H9 (cell line): ENCODE results near the gene DOCK9. TPM values are rescaled to one million over a fixed set of nuclear protein-coding genes. Genes with fewer than 3 reads are reported as not detected.

Source experiments
- DNase-seq: peaks from one replicate; pipeline ENCODE4 v3.0.0-alpha.2; 2017
- H2AFZ ChIP-seq: one replicate; pipeline ENCODE4 v1.6.1; 2013; ENCODE audit warnings: mild to moderate bottlenecking, low read length, control low read depth, moderate library complexity
- H2AK5ac ChIP-seq: 2 replicates; pipeline ENCODE4 v1.6.1; 2013; ENCODE audit warnings: low read length, control low read depth, mixed read lengths; ENCODE audit not compliant: insufficient read length
- H2BK120ac ChIP-seq: one replicate; pipeline ENCODE4 v1.6.1; 2013; ENCODE audit warnings: low read depth, mild to moderate bottlenecking, low read length, control low read depth, inconsistent platforms; ENCODE audit not compliant: poor library complexity, severe bottlenecking
- H2BK12ac ChIP-seq: 2 replicates; pipeline ENCODE4 v1.6.1; 2013; ENCODE audit warnings: low read length, control low read depth, mixed read lengths, low read depth; ENCODE audit not compliant: insufficient read length
- H2BK15ac ChIP-seq: 2 replicates; pipeline ENCODE4 v1.6.1; 2013; ENCODE audit warnings: low read depth, low read length, control low read depth
- H2BK20ac ChIP-seq: one replicate; pipeline ENCODE4 v1.6.1; 2013; ENCODE audit warnings: low read depth, mild to moderate bottlenecking, low read length, control low read depth, inconsistent platforms; ENCODE audit not compliant: poor library complexity, severe bottlenecking
- H2BK5ac ChIP-seq: 2 replicates; pipeline ENCODE4 v1.6.1; 2013; ENCODE audit warnings: low read length, control low read depth, mixed read lengths; ENCODE audit not compliant: insufficient read length
- H3K14ac ChIP-seq: 2 replicates; pipeline ENCODE4 v1.6.1; 2013; ENCODE audit warnings: low read length, control low read depth; ENCODE audit not compliant: insufficient read depth
- H3K18ac ChIP-seq: 2 replicates; pipeline ENCODE4 v1.6.1; 2013; ENCODE audit warnings: low read depth, mild to moderate bottlenecking, mixed read lengths, low read length, control low read depth; ENCODE audit not compliant: insufficient read length
- H3K23ac ChIP-seq: 2 replicates; pipeline ENCODE4 v1.6.1; 2013; ENCODE audit warnings: low read length, control low read depth, mixed read lengths, low read depth; ENCODE audit not compliant: insufficient read length
- H3K23me2 ChIP-seq: 2 replicates; pipeline ENCODE4 v1.6.1; 2013; ENCODE audit warnings: low read depth, mild to moderate bottlenecking, mixed read lengths, low read length, control low read depth; ENCODE audit not compliant: insufficient read length, poor library complexity, severe bottlenecking
- H3K27ac ChIP-seq: 2 replicates; pipeline ENCODE4 v1.5.1; 2013; ENCODE audit warnings: low read length, control low read depth, mixed read lengths, low read depth; ENCODE audit not compliant: insufficient read length
- H3K27me3 ChIP-seq: 2 replicates; pipeline ENCODE4 v1.6.1; 2013; ENCODE audit warnings: low read length, control low read depth, inconsistent platforms; ENCODE audit not compliant: insufficient read depth
- H3K4ac ChIP-seq: 2 replicates; pipeline ENCODE4 v1.6.1; 2013; ENCODE audit warnings: low read depth, mild to moderate bottlenecking, control low read depth, inconsistent platforms, low read length, moderate library complexity
- H3K4me1 ChIP-seq: 2 replicates; pipeline ENCODE4 v1.6.1; 2013; ENCODE audit warnings: low read length, control low read depth, inconsistent platforms; ENCODE audit not compliant: insufficient read depth
- H3K4me2 ChIP-seq: 2 replicates; pipeline ENCODE4 v1.6.1; 2013; ENCODE audit warnings: low read length, control low read depth, mixed read lengths; ENCODE audit not compliant: insufficient read length, insufficient read depth
- H3K56ac ChIP-seq: 2 replicates; pipeline ENCODE4 v1.6.1; 2013; ENCODE audit warnings: low read depth, mild to moderate bottlenecking, mixed read lengths, low read length, control low read depth; ENCODE audit not compliant: insufficient read length
- H3K79me1 ChIP-seq: 2 replicates; pipeline ENCODE4 v1.6.1; 2013; ENCODE audit warnings: low read depth, mild to moderate bottlenecking, moderate library complexity, low read length, control low read depth, inconsistent platforms; ENCODE audit not compliant: insufficient read depth, poor library complexity, severe bottlenecking
- H3K79me2 ChIP-seq: 2 replicates; pipeline ENCODE4 v1.6.1; 2013; ENCODE audit warnings: low read length, control low read depth, inconsistent platforms; ENCODE audit not compliant: insufficient read depth
- H3K9ac ChIP-seq: 2 replicates; pipeline ENCODE4 v1.6.1; 2013; ENCODE audit warnings: low read length, control low read depth, mixed read lengths; ENCODE audit not compliant: insufficient read length; ENCODE audit errors: extremely low read depth
- H3K9me3 ChIP-seq: one replicate; pipeline ENCODE4 v1.6.1; 2013; ENCODE audit warnings: low read depth, low read length, inconsistent platforms; ENCODE audit not compliant: control insufficient read depth
- H3T11ph ChIP-seq: one replicate; pipeline ENCODE4 v1.6.1; 2013; ENCODE audit warnings: mild to moderate bottlenecking, low read length, control low read depth, inconsistent platforms
- H4K20me1 ChIP-seq: one replicate; pipeline ENCODE4 v1.6.1; 2013; ENCODE audit not compliant: control insufficient read depth, insufficient read length, insufficient read depth
- H4K5ac ChIP-seq: 2 replicates; pipeline ENCODE4 v1.6.1; 2013; ENCODE audit warnings: low read depth, mild to moderate bottlenecking, mixed read lengths, low read length, control low read depth; ENCODE audit not compliant: insufficient read length
- H4K8ac ChIP-seq: replicated peaks from 2 replicates; pipeline ENCODE4 v1.6.1; 2013; ENCODE audit warnings: low read length, control low read depth, mixed read lengths, low read depth; ENCODE audit not compliant: insufficient read length
- H4K91ac ChIP-seq: 2 replicates; pipeline ENCODE4 v1.6.1; 2013; ENCODE audit warnings: low read depth, mild to moderate bottlenecking, moderate library complexity, mixed read lengths, low read length, control low read depth; ENCODE audit not compliant: insufficient read length
- H3K27ac Mint-ChIP-seq, 3 experiments: 2 replicates in 2 of 3; 3 replicates in 1 of 3; pipeline ENCODE4 v1.8.0; 2020 to 2021; ENCODE audit warnings: mixed read lengths in 3 of 3, mild to moderate bottlenecking in 1 of 3, moderate library complexity in 1 of 3
- H3K27me3 Mint-ChIP-seq: 2 replicates; pipeline ENCODE4 v1.8.0; 2021; ENCODE audit warnings: low read depth, mild to moderate bottlenecking, moderate library complexity, mixed read lengths
- H3K36me3 Mint-ChIP-seq, 3 experiments: 2 replicates in 2 of 3; 3 replicates in 1 of 3; pipeline ENCODE4 v1.8.0; 2020 to 2021; ENCODE audit warnings: low read depth in 3 of 3, mixed read lengths in 3 of 3; ENCODE audit not compliant: insufficient read depth in 1 of 3
- H3K4me1 Mint-ChIP-seq, 2 experiments: 2 replicates each; pipeline ENCODE4 v1.8.0; 2020; ENCODE audit warnings: mixed read lengths in 2 of 2
- H3K4me3 Mint-ChIP-seq, 2 experiments: 2 replicates in 1 of 2; 3 replicates in 1 of 2; pipeline ENCODE4 v1.8.0; 2020 to 2021; ENCODE audit warnings: mild to moderate bottlenecking in 2 of 2, mixed read lengths in 2 of 2, moderate library complexity in 1 of 2
- H3K9me3 Mint-ChIP-seq, 2 experiments: 2 replicates in 1 of 2; 3 replicates in 1 of 2; pipeline ENCODE4 v1.8.0; 2020; ENCODE audit warnings: mild to moderate bottlenecking in 2 of 2, mixed read lengths in 2 of 2, moderate library complexity in 1 of 2
- WGBS: extraction: QIAGEN DNeasy Blood & Tissue Kit; methylation state at CpG from one replicate; pipeline ENCODE4 v1.1.7; 2013; ENCODE audit warnings: missing lambda C conversion rate, low lambda C conversion rate, mixed read lengths; ENCODE audit not compliant: insufficient read length; ENCODE audit errors: extremely low coverage; 5-methylcytosine and 5-hydroxymethylcytosine counted together
- total RNA-seq: library from RNA; stranded (reverse); gene quantifications from 2 replicates; pipeline ENCODE4 v1.2.1, GENCODE V29; 2021
- TF ChIP-seq, protein P1 (sequence below): fragments of 200-600 bp; sonication (generic); conservative IDR thresholded peaks from 3 replicates; pipeline ENCODE4 v1.8.0; 2021; ENCODE audit warnings: antibody characterized with exemption, mild to moderate bottlenecking

DOCK9 gene
- total RNA-seq, 1 experiment from 2014 or later, result 23.0 TPM

DNA sequence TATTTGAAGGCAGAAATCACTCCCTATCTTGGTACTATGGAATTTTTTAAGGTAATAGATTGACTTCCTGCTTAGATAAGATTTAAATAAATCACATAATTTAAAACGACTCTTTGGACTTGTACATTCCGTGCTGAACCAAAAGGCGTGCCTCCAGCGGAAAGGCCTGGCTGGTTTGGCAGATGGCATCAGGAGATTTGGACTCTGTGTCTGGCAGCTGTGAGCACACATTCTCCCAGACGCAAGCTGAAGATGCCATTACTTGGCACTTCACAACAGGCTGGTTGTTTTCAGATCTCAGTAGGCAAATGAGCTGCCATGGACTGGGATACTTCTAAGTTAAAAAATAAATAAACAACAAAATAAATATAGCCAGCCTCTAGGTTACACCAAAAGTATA lies 120.9 kb downstream of the DOCK9 start:
- no peak overlapping the region for H3K14ac ChIP-seq
- no peak overlapping the region for H3K4ac ChIP-seq
- DNase-seq, result no peak
- no peak overlapping the region for H3K56ac ChIP-seq
- WGBS, result no CpG with 5 or more reads among the region's 5 CpGs
- no peaks in the 10 kb centered on the region for H3K79me2 ChIP-seq
- H2AFZ ChIP-seq, result no peak overlapping the region
- TF ChIP-seq, protein P1, sequence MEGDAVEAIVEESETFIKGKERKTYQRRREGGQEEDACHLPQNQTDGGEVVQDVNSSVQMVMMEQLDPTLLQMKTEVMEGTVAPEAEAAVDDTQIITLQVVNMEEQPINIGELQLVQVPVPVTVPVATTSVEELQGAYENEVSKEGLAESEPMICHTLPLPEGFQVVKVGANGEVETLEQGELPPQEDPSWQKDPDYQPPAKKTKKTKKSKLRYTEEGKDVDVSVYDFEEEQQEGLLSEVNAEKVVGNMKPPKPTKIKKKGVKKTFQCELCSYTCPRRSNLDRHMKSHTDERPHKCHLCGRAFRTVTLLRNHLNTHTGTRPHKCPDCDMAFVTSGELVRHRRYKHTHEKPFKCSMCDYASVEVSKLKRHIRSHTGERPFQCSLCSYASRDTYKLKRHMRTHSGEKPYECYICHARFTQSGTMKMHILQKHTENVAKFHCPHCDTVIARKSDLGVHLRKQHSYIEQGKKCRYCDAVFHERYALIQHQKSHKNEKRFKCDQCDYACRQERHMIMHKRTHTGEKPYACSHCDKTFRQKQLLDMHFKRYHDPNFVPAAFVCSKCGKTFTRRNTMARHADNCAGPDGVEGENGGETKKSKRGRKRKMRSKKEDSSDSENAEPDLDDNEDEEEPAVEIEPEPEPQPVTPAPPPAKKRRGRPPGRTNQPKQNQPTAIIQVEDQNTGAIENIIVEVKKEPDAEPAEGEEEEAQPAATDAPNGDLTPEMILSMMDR, result no peak
- H4K8ac ChIP-seq, result no peak overlapping the region
- no peak overlapping the region for H4K5ac ChIP-seq
- no peaks in the 10 kb centered on the region for H3K27me3 ChIP-seq
- Mint-ChIP-seq H3K27me3 (no peaks in the 10 kb centered on the region), H3K4me1 (no peaks in the 10 kb centered on the region), H3K4me3 (no peak overlapping the region), H3K36me3 (no peaks in the 10 kb centered on the region), H3K9me3 (no peaks in the 10 kb centered on the region), H3K27ac (no peak overlapping the region)
- H3K9me3 ChIP-seq, result no peaks in the 10 kb centered on the region
- no peak overlapping the region for H4K91ac ChIP-seq
- no peak overlapping the region for H3K23ac ChIP-seq
- H2BK120ac ChIP-seq, result no peak overlapping the region
- no peaks in the 10 kb centered on the region for H3K79me1 ChIP-seq
- H3K18ac ChIP-seq, result no peak overlapping the region
- no peak overlapping the region for H2BK20ac ChIP-seq
- H2BK5ac ChIP-seq, result no peak overlapping the region
- H4K20me1 ChIP-seq, result no peaks in the 10 kb centered on the region
- H2BK15ac ChIP-seq, result no peak overlapping the region
- H3K9ac ChIP-seq, result no peak overlapping the region
- no peak overlapping the region for H2AK5ac ChIP-seq
- H2BK12ac ChIP-seq, result no peak overlapping the region
- H3K4me2 ChIP-seq, result no peak overlapping the region
- no peaks in the 10 kb centered on the region for H3K4me1 ChIP-seq
- no peak overlapping the region for H3T11ph ChIP-seq
- H3K27ac ChIP-seq, result no peak overlapping the region
- no peaks in the 10 kb centered on the region for H3K23me2 ChIP-seq
